Endothelial cell of umbilical vein (primary cell): ENCODE data around the gene RAI2. TPM values are rescaled to one million over a fixed set of nuclear protein-coding genes. Genes with fewer than 3 reads are reported as not detected.

ENCODE experiments used
- BruUV-seq: library from RNA; stranded (reverse); fragments of 400-500 nt; replicated peaks from 2 replicates; lab custom pipeline; 2021; lab: Mats Ljungman, UMichigan
- CTCF ChIA-PET: fragments of 300-600, 350-600 bp; sonication (Branson Sonifier 250); formaldehyde crosslinking; loops from one replicate; lab custom pipeline; 2021; ENCODE audit warnings: antibody characterized with exemption, inconsistent platforms; lab: Charles Lee
- POLR2A ChIA-PET: fragments of 300-600, 350-600 bp; sonication (Branson Sonifier 250); formaldehyde crosslinking; loops from one replicate; lab custom pipeline; 2021; ENCODE audit warnings: antibody characterized with exemption, inconsistent platforms; lab: Charles Lee
- DNase-seq: peaks from one replicate; pipeline ENCODE4 v3.0.0-alpha.2; 2011; ENCODE audit warnings: low read depth, low spot score
- FAIRE-seq: peaks from 2 replicates; lab custom pipeline; 2011; peaks lifted over from hg19 to GRCh38; lab: Jason Lieb, UNC
- H2AFZ ChIP-seq: 2 replicates; pipeline ENCODE4 v1.6.0; 2012; ENCODE audit warnings: low read depth, low read length, control low read depth, inconsistent platforms
- H3K27ac ChIP-seq: 2 replicates; pipeline ENCODE4 v1.5.1; 2011; ENCODE audit warnings: low read depth, mild to moderate bottlenecking, control low read depth, low read length, moderate library complexity; ENCODE audit not compliant: insufficient read depth
- H3K27me3 ChIP-seq, 2 experiments: 2 replicates each; pipeline versions ENCODE4 v1.6.0 to v1.6.1; 2011; ENCODE audit warnings: low read length in 2 of 2, mixed read lengths in 1 of 2; ENCODE audit not compliant: control insufficient read depth in 2 of 2, insufficient read depth in 2 of 2
- H3K36me3 ChIP-seq, 2 experiments: 2 replicates in 1 of 2; 3 replicates in 1 of 2; pipeline ENCODE4 v1.5.1; 2011; ENCODE audit warnings: low read length in 2 of 2, mild to moderate bottlenecking in 1 of 2, moderate library complexity in 1 of 2; ENCODE audit not compliant: control insufficient read depth in 2 of 2, insufficient read depth in 2 of 2; ENCODE audit errors: extremely low read depth in 1 of 2
- H3K4me1 ChIP-seq: 3 replicates; pipeline ENCODE4 v1.5.1; 2011; ENCODE audit warnings: mild to moderate bottlenecking, low read length; ENCODE audit not compliant: control insufficient read depth, insufficient read depth; ENCODE audit errors: extremely low read depth
- H3K4me2 ChIP-seq: 2 replicates; pipeline ENCODE4 v1.6.1; 2011; ENCODE audit warnings: low read length, control low read depth, mixed read lengths; ENCODE audit not compliant: insufficient read depth
- H3K4me3 ChIP-seq, 3 experiments: fragments of 200-600 bp in 1 of 3; sonication (generic), shearing (Covaris generic) in 1 of 3; replicated peaks in 1 of 3; 2 replicates each; pipeline ENCODE4 v1.5.1; 2011 to 2016; ENCODE audit warnings: control low read depth in 3 of 3, low read length in 3 of 3, mild to moderate bottlenecking in 2 of 3, inconsistent platforms in 1 of 3, low read depth in 1 of 3, moderate library complexity in 1 of 3; ENCODE audit not compliant: insufficient read depth in 1 of 3
- H3K79me2 ChIP-seq: 2 replicates; pipeline ENCODE4 v1.6.0; 2012; ENCODE audit warnings: low read length, inconsistent platforms; ENCODE audit not compliant: control insufficient read depth, insufficient read depth
- H3K9ac ChIP-seq: replicated peaks from 2 replicates; pipeline ENCODE3; 2011; ENCODE audit warnings: low read length, control low read depth; ENCODE audit not compliant: insufficient read depth; ENCODE audit errors: extremely low read depth
- H3K9me1 ChIP-seq: replicated peaks from 3 replicates; pipeline ENCODE4 v1.6.0; 2011; ENCODE audit warnings: mild to moderate bottlenecking, low read length; ENCODE audit not compliant: control insufficient read depth, insufficient read depth; ENCODE audit errors: extremely low read depth
- H3K9me3 ChIP-seq: replicated peaks from 2 replicates; pipeline ENCODE4 v1.5.1; 2012; ENCODE audit warnings: low read length, inconsistent platforms; ENCODE audit not compliant: control insufficient read depth, insufficient read depth
- H4K20me1 ChIP-seq: replicated peaks from 2 replicates; pipeline ENCODE3; 2011; ENCODE audit warnings: mild to moderate bottlenecking, low read length; ENCODE audit not compliant: control insufficient read depth, insufficient read depth; ENCODE audit errors: extremely low read depth
- CTCF ChIP-seq, 2 donors: IDR thresholded peaks; 1 replicate in 1 of 2; 2 replicates in 1 of 2; pipeline ENCODE4 v1.5.1; 2011; ENCODE audit warnings: low read length in 2 of 2, mild to moderate bottlenecking in 2 of 2, moderate library complexity in 2 of 2, control low read depth in 1 of 2, inconsistent platforms in 1 of 2, low read depth in 1 of 2; ENCODE audit not compliant: insufficient read depth in 1 of 2; ENCODE audit errors: extremely low read depth in 1 of 2
- EZH2 ChIP-seq: IDR thresholded peaks from 2 replicates; pipeline ENCODE4 v1.6.1; 2012; ENCODE audit warnings: borderline replicate concordance, low read depth, mild to moderate bottlenecking, moderate library complexity, low read length, inconsistent platforms; ENCODE audit not compliant: severe bottlenecking
- FOS ChIP-seq: IDR thresholded peaks from 2 replicates; pipeline ENCODE4 v1.6.1; 2011; ENCODE audit warnings: mild to moderate bottlenecking, low read length, moderate library complexity, borderline replicate concordance; ENCODE audit not compliant: insufficient read depth
- GATA2 ChIP-seq: IDR thresholded peaks from 2 replicates; pipeline ENCODE4 v1.7.0; 2011; ENCODE audit warnings: low read depth, mild to moderate bottlenecking, moderate library complexity, mixed read lengths, low read length; ENCODE audit not compliant: insufficient read length, insufficient read depth
- JUN ChIP-seq: IDR thresholded peaks from 2 replicates; pipeline ENCODE4 v1.6.1; 2011; ENCODE audit warnings: borderline replicate concordance, low read depth; ENCODE audit not compliant: insufficient read length, insufficient read depth
- MYC ChIP-seq: IDR thresholded peaks from one replicate; pipeline ENCODE4 v1.6.1; 2011; ENCODE audit warnings: mild to moderate bottlenecking, low read depth, low read length
- POLR2A ChIP-seq: IDR thresholded peaks from 2 replicates; pipeline ENCODE4 v1.6.1; 2012; ENCODE audit warnings: low read depth, mild to moderate bottlenecking, control low read depth, low read length
- POLR2AphosphoS5 ChIP-seq: IDR thresholded peaks from 2 replicates; pipeline ENCODE4 v1.6.1; 2012; ENCODE audit warnings: low read depth, mild to moderate bottlenecking, control low read depth, low read length, moderate library complexity; ENCODE audit not compliant: insufficient read depth
- dilution Hi-C: fragments of 300-500 bp; cut with MboI; formaldehyde crosslinking; loops from one replicate; pipeline ENCODE4 v1.15.0; 2019; ENCODE audit warnings: low sequenced_read_pairs; ENCODE audit not compliant: extremely low pct_ligation_motif_present
- intact Hi-C: fragments of 100-400 bp; cut with micrococcal nuclease; formaldehyde crosslinking; loops from one replicate; pipeline ENCODE4 v1.10.0; 2022
- polyA plus RNA-seq, 4 experiments: library from polyadenylated mRNA; depleted of rRNA in 3 of 4; stranded (reverse) in 3 of 4; unstranded in 1 of 4; fragments of >200 nt; gene quantifications; 2 replicates each; pipeline versions ENCODE4 v1.2.1 to v1.2.3, GENCODE V29; 2011 to 2012; ENCODE audit warnings: missing spikeins in 1 of 4
- total RNA-seq: library from RNA; stranded (reverse); gene quantifications from 2 replicates; pipeline ENCODE4 v1.2.3, GENCODE V29; 2021
- TF ChIP-seq, protein P1 (sequence below): IDR thresholded peaks from 2 replicates; pipeline ENCODE4 v1.6.1; 2011; ENCODE audit not compliant: insufficient read depth, insufficient read length

The RAI2 gene
- total and polyA plus RNA-seq, 2 donors (not counting 3 experiments of a cell fraction or from before 2014, with no cell fraction given), result 0.19 to 0.91 TPM

- dilution Hi-C loops, result no loop called here
- intact Hi-C loops, result no loop called here
- POLR2A ChIA-PET, result no interaction called here
Observed at GRCh38 chrX:17812763-17813162, 48.3 kb downstream of the RAI2 start.

GRCh38 chrX:17809984-17810383, 51.1 kb downstream of the RAI2 start:
- Histone ChIP-seq H3K27me3 (no peaks in the 10 kb centered on the region), H3K4me3 (no peak overlapping the region), H3K9me1 (no peaks in the 10 kb centered on the region), H3K4me2 (no peak overlapping the region), H3K27ac (no peak overlapping the region), H3K9ac (no peak overlapping the region), H3K79me2 (no peaks in the 10 kb centered on the region), H3K4me1 (no peaks in the 10 kb centered on the region), H3K9me3 (no peaks in the 10 kb centered on the region), H4K20me1 (no peaks in the 10 kb centered on the region), H3K36me3 (no peaks in the 10 kb centered on the region), H2AFZ (no peak overlapping the region)
- dilution Hi-C loops (no loop called here), intact Hi-C loops (no loop called here)
- TF ChIP-seq JUN, result no peak
- TF ChIP-seq FOS, result no peak
- no peak for TF ChIP-seq EZH2
- TF ChIP-seq CTCF (IDR thresholded peaks at IDR 0.05; ENCODE audit: extremely low read depth in 1 of 2, insufficient read depth in 1 of 2, low read depth in 1 of 2, low read length in 2 of 2), result no peak
- no peak for TF ChIP-seq GATA2
- TF ChIP-seq POLR2AphosphoS5, result no peak
- TF ChIP-seq, protein P1, sequence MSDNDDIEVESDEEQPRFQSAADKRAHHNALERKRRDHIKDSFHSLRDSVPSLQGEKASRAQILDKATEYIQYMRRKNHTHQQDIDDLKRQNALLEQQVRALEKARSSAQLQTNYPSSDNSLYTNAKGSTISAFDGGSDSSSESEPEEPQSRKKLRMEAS, result no peak
- no peak for TF ChIP-seq POLR2A
- TF ChIP-seq MYC, result no peak
- BruUV-seq, result no TSS peak
- POLR2A ChIA-PET, result no interaction called here
- CTCF ChIA-PET, result no interaction called here
- FAIRE-seq, result no peak
- DNase-seq, result no peak

More at GRCh38 chrX:17812763-17813162, 48.3 kb downstream of the RAI2 start:
- CTCF ChIA-PET, result interaction anchor here (0.8 to 2.7 kb wide), 7 partner anchors 14 to 1521 kb away, joined by 3 to 26 read pairs (median 4); partner anchors contain the start of gene SCML2
- no peaks in the 10 kb centered on the region for H4K20me1 ChIP-seq
- H3K27ac ChIP-seq, result no peak overlapping the region
- BruUV-seq, result no TSS peak
- no peak overlapping the region for H3K4me3 ChIP-seq
- no peaks in the 10 kb centered on the region for H3K4me1 ChIP-seq
- no peaks in the 10 kb centered on the region for H3K27me3 ChIP-seq
- no peaks in the 10 kb centered on the region for H3K9me1 ChIP-seq
- H3K4me2 ChIP-seq, result no peak overlapping the region
- H2AFZ ChIP-seq, result no peak overlapping the region
- TF ChIP-seq CTCF (IDR thresholded peaks at IDR 0.05; ENCODE audit: extremely low read depth in 1 of 2, insufficient read depth in 1 of 2, low read depth in 1 of 2, low read length in 2 of 2), result peak in 1 of 2 donors; percentile 47
- TF ChIP-seq JUN, result no peak
- no peaks in the 10 kb centered on the region for H3K36me3 ChIP-seq
- FAIRE-seq, result no peak
- DNase-seq, result no peak
- H3K9me3 ChIP-seq, result no peaks in the 10 kb centered on the region
- no peaks in the 10 kb centered on the region for H3K79me2 ChIP-seq
- no peak overlapping the region for H3K9ac ChIP-seq
